WTC11 (cell line): ENCODE results near the gene CLTRN. TPM values are rescaled to one million over a fixed set of nuclear protein-coding genes. Genes with fewer than 3 reads are reported as not detected.

Source experiments
- ATAC-seq: fragments of 200-7000 bp; cut with Tn5 transposase; 2 replicates; pipeline ENCODE4 v1.10.0; 2021; ENCODE audit warnings: mild to moderate bottlenecking, moderate library complexity
- CTCF ChIA-PET: fragments of 300-600 bp; sonication (Branson Sonifier 250); formaldehyde crosslinking; loops from one replicate; lab custom pipeline; 2021; ENCODE audit warnings: antibody characterized with exemption; lab: Charles Lee
- POLR2A ChIA-PET: fragments of 350-600 bp; sonication (Branson Sonifier 250); formaldehyde crosslinking; loops from one replicate; lab custom pipeline; 2021; ENCODE audit warnings: antibody characterized with exemption; lab: Charles Lee
- DNase-seq: peaks from one replicate; pipeline ENCODE4 v3.0.0; 2021; ENCODE audit warnings: low spot score
- H3K27ac Mint-ChIP-seq: 2 replicates; pipeline ENCODE4 v1.8.0; 2021; ENCODE audit warnings: mixed read lengths
- H3K27me3 Mint-ChIP-seq: 2 replicates; pipeline ENCODE4 v1.8.0; 2021; ENCODE audit warnings: low read depth, mild to moderate bottlenecking, moderate library complexity, mixed read lengths
- H3K36me3 Mint-ChIP-seq: 2 replicates; pipeline ENCODE4 v1.8.0; 2021; ENCODE audit warnings: mixed read lengths
- H3K4me1 Mint-ChIP-seq: 2 replicates; pipeline ENCODE4 v1.8.0; 2022; ENCODE audit warnings: mixed read lengths
- H3K4me3 Mint-ChIP-seq: 2 replicates; pipeline ENCODE4 v1.8.0; 2021; ENCODE audit warnings: mild to moderate bottlenecking, moderate library complexity, mixed read lengths
- H3K9me3 Mint-ChIP-seq: 2 replicates; pipeline ENCODE4 v1.8.0; 2021; ENCODE audit warnings: mixed read lengths
- AR ChIP-seq: fragments of 250-450 bp; sonication (Bioruptor Pico); IDR thresholded peaks from 2 replicates; pipeline ENCODE4 v1.9.0; 2021; ENCODE audit warnings: mild to moderate bottlenecking
- ATF2 ChIP-seq: sonication (generic); formaldehyde crosslinking; IDR thresholded peaks from 2 replicates; pipeline ENCODE4 v1.8.1; 2022; ENCODE audit warnings: low read depth, missing genetic modification reagents, borderline replicate concordance
- ATF3 ChIP-seq: sonication (generic); formaldehyde crosslinking; conservative IDR thresholded peaks from 2 replicates; pipeline ENCODE4 v1.8.1; 2022; ENCODE audit warnings: mild to moderate bottlenecking, missing genetic modification reagents
- CTCF ChIP-seq: fragments of 200-600 bp; IDR thresholded peaks from 2 replicates; pipeline ENCODE4 v1.8.0; 2022; ENCODE audit warnings: antibody characterized with exemption
- GRHL2 ChIP-seq: fragments of 250-450 bp; sonication (Bioruptor Pico); IDR thresholded peaks from 2 replicates; pipeline ENCODE4 v1.8.0; 2022; ENCODE audit warnings: mild to moderate bottlenecking, moderate library complexity; ENCODE audit not compliant: insufficient replicate concordance, severe bottlenecking
- IRF1 ChIP-seq: sonication (generic); formaldehyde crosslinking; IDR thresholded peaks from 2 replicates; pipeline ENCODE4 v1.8.0; 2023; ENCODE audit warnings: missing genetic modification reagents
- NFATC4 ChIP-seq: fragments of 250-450 bp; sonication (Bioruptor Pico); IDR thresholded peaks from 2 replicates; pipeline ENCODE4 v1.9.0; 2021; ENCODE audit warnings: mild to moderate bottlenecking
- ZNF219 ChIP-seq: sonication (generic); formaldehyde crosslinking; IDR thresholded peaks from 2 replicates; pipeline ENCODE4 v1.8.0; 2023; ENCODE audit warnings: missing genetic modification reagents, mild to moderate bottlenecking, borderline replicate concordance
- ZNF281 ChIP-seq: sonication (generic); formaldehyde crosslinking; IDR thresholded peaks from 2 replicates; pipeline ENCODE4 v1.8.0; 2023; ENCODE audit warnings: mild to moderate bottlenecking, missing genetic modification reagents
- ZNF532 ChIP-seq: fragments of 250-450 bp; sonication (Bioruptor Pico); IDR thresholded peaks from 2 replicates; pipeline ENCODE4 v1.9.0; 2021; ENCODE audit warnings: mild to moderate bottlenecking, borderline replicate concordance
- total RNA-seq: library from RNA; stranded (reverse); gene quantifications from 3 replicates; pipeline ENCODE4 v1.2.3, GENCODE V29; 2021

CLTRN gene
- total RNA-seq, 1 experiment from 2014 or later: 1.4 TPM

- ATAC-seq: no peak
- TF ChIP-seq AR (CRISPR knock-in tag) (no peak), ZNF281 (CRISPR knock-in tag) (no peak), IRF1 (CRISPR knock-in tag) (no peak), GRHL2 (no peak), ATF3 (CRISPR knock-in tag) (no peak), CTCF (no peak)
- TF ChIP-seq, all 79 proteins: peak for 0
- no peak for DNase-seq
- Mint-ChIP-seq H3K27ac (no peak overlapping the region), H3K27me3 (no peaks in the 10 kb centered on the region), H3K9me3 (no peaks in the 10 kb centered on the region), H3K36me3 (no peaks in the 10 kb centered on the region), H3K4me1 (0 out of 2 replicates have a peak, but pooled peaks cover 4% of the 10 kb centered on the region), H3K4me3 (no peak overlapping the region)
- ChIA-PET POLR2A (interaction anchor here (0.9 kb wide), 1 partner anchor 20 kb away, joined by 4 read pairs; no protein-coding TSS in a partner anchor), CTCF (no interaction called here)
Measured at GRCh38 chrX:15606136-15606535, 58.5 kb downstream of the CLTRN start.

GRCh38 chrX:15605226-15605625 lies 59.4 kb downstream of the CLTRN start:
- no peak for TF ChIP-seq ZNF219 (CRISPR knock-in tag)
- no peak for TF ChIP-seq NFATC4 (CRISPR knock-in tag)
- TF ChIP-seq ATF2 (CRISPR knock-in tag): no peak
- no peak for TF ChIP-seq ZNF532
- Mint-ChIP-seq H3K27me3 (no peaks in the 10 kb centered on the region), H3K36me3 (no peaks in the 10 kb centered on the region), H3K4me1 (0 out of 2 replicates have a peak, but pooled peaks cover 4% of the 10 kb centered on the region), H3K27ac (no peak overlapping the region), H3K9me3 (no peaks in the 10 kb centered on the region), H3K4me3 (no peak overlapping the region)
- no peak for DNase-seq
- ChIA-PET POLR2A (no interaction called here), CTCF (no interaction called here)
- no peak for ATAC-seq
